Sigmoid colon (tissue), 7 donors: ENCODE results near the gene NRP1. TPM values are rescaled to one million over a fixed set of nuclear protein-coding genes. Genes with fewer than 3 reads are reported as not detected.

Experiments used
- DNase-seq: peaks from one replicate; pipeline ENCODE4 v3.0.0-alpha.2; 2019
- H3K27ac ChIP-seq, 4 donors: fragments of 200-600 bp; sonication (generic); one replicate each; pipeline ENCODE4 v1.5.1; 2016 to 2019; ENCODE audit warnings: mild to moderate bottlenecking in 1 of 4
- H3K27me3 ChIP-seq, 3 donors: fragments of 200-600 bp; sonication (generic); one replicate each; pipeline ENCODE4 v1.5.1; 2019; ENCODE audit warnings: mild to moderate bottlenecking in 1 of 3
- H3K36me3 ChIP-seq, 4 donors: fragments of 200-600 bp; sonication (generic); one replicate each; pipeline ENCODE4 v1.5.1; 2016 to 2019
- H3K4me1 ChIP-seq, 4 donors: fragments of 200-600 bp; sonication (generic); one replicate each; pipeline ENCODE4 v1.5.1; 2017 to 2019
- H3K4me3 ChIP-seq, 4 donors: fragments of 200-600 bp; sonication (generic); one replicate each; pipeline ENCODE4 v1.5.1; 2017 to 2019; ENCODE audit warnings: mild to moderate bottlenecking in 2 of 4, moderate library complexity in 1 of 4
- H3K9me3 ChIP-seq, 4 donors: fragments of 200-600 bp in 3 of 4; sonication (generic) in 3 of 4; one replicate each; pipeline versions ENCODE4 v1.5.1 to v1.6.1; 2013 to 2019
- EP300 ChIP-seq, 4 donors: sonication (generic); formaldehyde crosslinking; IDR thresholded peaks; one replicate each; pipeline ENCODE4 v1.6.1; 2017; ENCODE audit warnings: antibody characterized with exemption in 4 of 4
- POLR2A ChIP-seq, 2 donors: fragments of 450-650 bp; IDR thresholded peaks; one replicate each; pipeline ENCODE4 v1.6.1; 2016; ENCODE audit warnings: antibody characterized with exemption in 2 of 2, mild to moderate bottlenecking in 2 of 2, moderate library complexity in 2 of 2
- POLR2AphosphoS5 ChIP-seq, 4 donors: sonication (generic); formaldehyde crosslinking; IDR thresholded peaks; one replicate each; pipeline ENCODE4 v1.6.1; 2017; ENCODE audit warnings: antibody characterized with exemption in 4 of 4
- WGBS, 2 donors: extraction: QIAGEN DNeasy Blood & Tissue Kit; methylation state at CpG; one replicate each; pipeline ENCODE4 v1.1.7; 2013; 5-methylcytosine and 5-hydroxymethylcytosine counted together
- intact Hi-C: fragments of 100-400 bp; cut with DNase I; formaldehyde crosslinking; loops from one replicate; pipeline ENCODE4 v1.15.1; 2023
- polyA plus RNA-seq, 3 donors: library from polyadenylated mRNA; stranded (reverse); fragments of 200-250 nt; gene quantifications; one replicate each; pipeline ENCODE4 v1.2.3, GENCODE V29; 2013
- total RNA-seq, 4 donors: library from RNA; depleted of rRNA; stranded (reverse); fragments of >200 nt; gene quantifications; one replicate each; pipeline ENCODE4 v1.1.0, GENCODE V29; 2016
- TF ChIP-seq, protein P1 (sequence below), 4 experiments: fragments of 450-650 bp in 3 of 4; fragments of 200-600 bp in 1 of 4; IDR thresholded peaks; one replicate each; pipeline ENCODE4 v1.5.1; 2016 to 2019; ENCODE audit warnings: antibody characterized with exemption in 4 of 4, mild to moderate bottlenecking in 3 of 4, moderate library complexity in 2 of 4
- donor health status: healthy with polysubstance abuse.
- donor health status: Bipolar disorder and iron deficiency.
- donor health status: healthy.

The NRP1 gene
- total and polyA plus RNA-seq, 7 donors = 3.6 to 52.4 (median 44.1) TPM

DNA sequence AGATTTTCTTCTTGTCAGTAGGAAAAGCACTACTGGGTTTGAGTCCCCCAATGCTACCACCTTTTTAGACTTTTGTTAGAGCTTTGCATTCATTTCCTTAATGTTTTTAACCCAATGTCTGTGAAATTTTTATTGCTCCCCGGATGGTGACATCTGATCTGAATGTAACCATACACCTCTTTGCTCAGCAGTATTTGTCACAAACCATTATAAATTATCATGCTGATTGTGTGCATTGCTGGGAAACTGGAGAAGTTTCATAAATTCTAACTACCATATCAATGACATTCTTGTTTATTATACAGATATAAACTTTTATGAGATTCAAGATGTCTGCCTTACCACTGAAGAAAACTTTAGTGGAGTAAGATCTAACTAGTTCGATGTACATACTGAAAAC is 8.5 kb downstream of the NRP1 start:
- Histone ChIP-seq H3K4me1 (peaks cover 0 to 41% (median 18%) of the 10 kb centered on the region in 4 donors), H3K4me3 (no peak overlapping the region)

GRCh38 chr10:33323721-33324120 is 10.7 kb downstream of the NRP1 start:
- Histone ChIP-seq H3K27me3 (no peaks in the 10 kb centered on the region), H3K36me3 (no peaks in the 10 kb centered on the region), H3K9me3 (no peaks in the 10 kb centered on the region), H3K27ac (no peak overlapping the region), H3K4me1 (peaks cover 0 to 37% (median 14%) of the 10 kb centered on the region in 4 donors), H3K4me3 (no peak overlapping the region)
- intact Hi-C loops = no loop called here
- 76 to 80% methylated on average over 6 of the region's 6 CpGs for WGBS, 2 donors
- no peak for DNase-seq
- TF ChIP-seq EP300 (IDR thresholded peaks at IDR 0.05) (no peak), POLR2AphosphoS5 (IDR thresholded peaks at IDR 0.05) (no peak), POLR2A (IDR thresholded peaks at IDR 0.05) (no peak)
- TF ChIP-seq, protein P1, sequence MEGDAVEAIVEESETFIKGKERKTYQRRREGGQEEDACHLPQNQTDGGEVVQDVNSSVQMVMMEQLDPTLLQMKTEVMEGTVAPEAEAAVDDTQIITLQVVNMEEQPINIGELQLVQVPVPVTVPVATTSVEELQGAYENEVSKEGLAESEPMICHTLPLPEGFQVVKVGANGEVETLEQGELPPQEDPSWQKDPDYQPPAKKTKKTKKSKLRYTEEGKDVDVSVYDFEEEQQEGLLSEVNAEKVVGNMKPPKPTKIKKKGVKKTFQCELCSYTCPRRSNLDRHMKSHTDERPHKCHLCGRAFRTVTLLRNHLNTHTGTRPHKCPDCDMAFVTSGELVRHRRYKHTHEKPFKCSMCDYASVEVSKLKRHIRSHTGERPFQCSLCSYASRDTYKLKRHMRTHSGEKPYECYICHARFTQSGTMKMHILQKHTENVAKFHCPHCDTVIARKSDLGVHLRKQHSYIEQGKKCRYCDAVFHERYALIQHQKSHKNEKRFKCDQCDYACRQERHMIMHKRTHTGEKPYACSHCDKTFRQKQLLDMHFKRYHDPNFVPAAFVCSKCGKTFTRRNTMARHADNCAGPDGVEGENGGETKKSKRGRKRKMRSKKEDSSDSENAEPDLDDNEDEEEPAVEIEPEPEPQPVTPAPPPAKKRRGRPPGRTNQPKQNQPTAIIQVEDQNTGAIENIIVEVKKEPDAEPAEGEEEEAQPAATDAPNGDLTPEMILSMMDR (IDR thresholded peaks at IDR 0.05) = no peak

More for the DNA sequence above, 8.5 kb downstream of the NRP1 start:
- WGBS, 2 donors = 52 to 68% methylated on average over 2 of the region's 2 CpGs
- DNase-seq = no peak
- Histone ChIP-seq H3K27ac (peak overlapping the region in 1 of 4 donors; percentile 0), H3K36me3 (peaks cover 0 to 12% (median 0%) of the 10 kb centered on the region in 4 donors), H3K9me3 (no peaks in the 10 kb centered on the region), H3K27me3 (no peaks in the 10 kb centered on the region)
- no peak for TF ChIP-seq POLR2A (IDR thresholded peaks at IDR 0.05)
- TF ChIP-seq EP300 (IDR thresholded peaks at IDR 0.05) = no peak
- TF ChIP-seq, protein P1 (IDR thresholded peaks at IDR 0.05) = no peak
- no peak for TF ChIP-seq POLR2AphosphoS5 (IDR thresholded peaks at IDR 0.05)
- intact Hi-C loops = loop anchor here (1.0 kb wide), 1 partner anchor 12 kb away; no protein-coding TSS in a partner anchor

- Histone ChIP-seq H3K27me3 (no peaks in the 10 kb centered on the region), H3K9me3 (no peaks in the 10 kb centered on the region), H3K36me3 (no peaks in the 10 kb centered on the region), H3K27ac (no peak overlapping the region), H3K4me3 (no peak overlapping the region), H3K4me1 (peaks cover 0 to 20% (median 10%) of the 10 kb centered on the region in 4 donors)
- WGBS, 2 donors = 79 to 87% methylated on average over 6 of the region's 6 CpGs
- TF ChIP-seq, protein P1 (IDR thresholded peaks at IDR 0.05) = no peak
- TF ChIP-seq POLR2AphosphoS5 (IDR thresholded peaks at IDR 0.05) = peak in 1 of 4 donors; percentile 6
- DNase-seq = no peak
- intact Hi-C loops = no loop called here
Measured at GRCh38 chr10:33321516-33321915, 13.0 kb downstream of the NRP1 start.

GRCh38 chr10:33320288-33320687 is 14.2 kb downstream of the NRP1 start:
- Histone ChIP-seq H3K4me3 (no peak overlapping the region), H3K4me1 (peaks cover 0 to 20% (median 8%) of the 10 kb centered on the region in 4 donors), H3K36me3 (no peaks in the 10 kb centered on the region), H3K27ac (no peak overlapping the region), H3K9me3 (no peaks in the 10 kb centered on the region), H3K27me3 (no peaks in the 10 kb centered on the region)
- intact Hi-C loops = no loop called here
- DNase-seq = no peak
- TF ChIP-seq, protein P1 (IDR thresholded peaks at IDR 0.05) = no peak
- TF ChIP-seq EP300 (IDR thresholded peaks at IDR 0.05) (no peak), POLR2A (IDR thresholded peaks at IDR 0.05) (no peak), POLR2AphosphoS5 (IDR thresholded peaks at IDR 0.05) (no peak)
- 91 to 95% methylated on average over 7 of the region's 7 CpGs for WGBS, 2 donors

DNA sequence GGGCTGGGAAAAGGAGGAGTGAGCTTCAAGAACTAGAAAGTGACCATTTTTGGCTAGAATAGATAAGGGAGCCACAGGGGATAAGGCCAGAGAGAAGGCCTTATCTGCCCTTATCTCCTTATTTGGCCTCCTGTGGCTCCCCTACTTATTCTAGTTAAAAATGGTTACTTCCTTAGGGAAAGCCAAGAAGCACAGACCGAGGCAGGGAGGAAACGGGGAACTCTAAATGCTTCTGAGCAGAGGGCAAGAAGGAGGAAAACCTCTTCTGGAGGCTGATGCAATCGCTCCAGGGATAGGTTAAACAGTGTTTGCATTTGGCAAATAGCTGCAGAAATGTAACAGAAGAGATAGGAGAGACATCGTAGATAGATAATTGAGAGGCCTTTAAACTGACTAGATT is 18.6 kb downstream of the NRP1 start:
- intact Hi-C loops = no loop called here
- no peak for DNase-seq
- 74 to 77% methylated on average over 4 of the region's 4 CpGs for WGBS, 2 donors
- H3K36me3 ChIP-seq = no peaks in the 10 kb centered on the region
- no peak overlapping the region for H3K4me3 ChIP-seq
- peaks cover 0 to 32% (median 15%) of the 10 kb centered on the region in 4 donors for H3K4me1 ChIP-seq
- peak overlapping the region in 2 of 4 donors; percentile 22 to 59 for H3K27ac ChIP-seq
- TF ChIP-seq, protein P1 (IDR thresholded peaks at IDR 0.05) = no peak
- no peak for TF ChIP-seq POLR2AphosphoS5 (IDR thresholded peaks at IDR 0.05)
- no peak for TF ChIP-seq POLR2A (IDR thresholded peaks at IDR 0.05)
- no peak for TF ChIP-seq EP300 (IDR thresholded peaks at IDR 0.05)
- no peaks in the 10 kb centered on the region for H3K27me3 ChIP-seq
- no peaks in the 10 kb centered on the region for H3K9me3 ChIP-seq
